Mucosa of descending colon (tissue), 3 donors: ENCODE results near the gene CLCN2. TPM values are rescaled to one million over a fixed set of nuclear protein-coding genes. Genes with fewer than 3 reads are reported as not detected.

Experiments used
- ATAC-seq: fragments of 200-7000 bp; cut with Tn5 transposase; one replicate; pipeline ENCODE4 v1.9.1; 2020; ENCODE audit warnings: mild to moderate bottlenecking, moderate library complexity
- DNase-seq, 3 donors: peaks; one replicate each; pipeline ENCODE4 v3.0.0-alpha.2; 2020
- H3K36me3 ChIP-seq: fragments of 200-600 bp; one replicate; pipeline ENCODE4 v1.8.0; 2021; ENCODE audit warnings: low read depth, mild to moderate bottlenecking
- H3K4me1 ChIP-seq: fragments of 200-600 bp; one replicate; pipeline ENCODE4 v1.8.0; 2021; ENCODE audit warnings: low read depth, mild to moderate bottlenecking
- H3K4me3 ChIP-seq: fragments of 200-600 bp; one replicate; pipeline ENCODE4 v1.8.0; 2021; ENCODE audit warnings: mild to moderate bottlenecking
- H3K9me3 ChIP-seq: fragments of 200-600 bp; one replicate; pipeline ENCODE4 v1.8.0; 2021; ENCODE audit warnings: mild to moderate bottlenecking
- intact Hi-C, 2 donors: fragments of 100-400 bp; cut with DNase I in 1 of 2; cut with micrococcal nuclease in 1 of 2; formaldehyde crosslinking; loops; one replicate each; pipeline versions ENCODE4 v1.11.0 to v1.11.1; 2022; cut with DNase I, micrococcal nuclease
- total RNA-seq, 3 donors: library from RNA; stranded (reverse); fragmentation: NEBNext Ultra II Directional in 2 of 3; extraction: Animal tissue kit (Norgen Biotek cat#: 25700) in 2 of 3; gene quantifications; one replicate each; pipeline versions ENCODE4 v1.2.1 to v1.2.4, GENCODE V29; 2021 to 2023
- TF ChIP-seq, protein P1 (sequence below): fragments of 200-600 bp; IDR thresholded peaks from one replicate; pipeline ENCODE4 v1.8.0; 2022; ENCODE audit warnings: antibody characterized with exemption, mild to moderate bottlenecking
- donor health status: DM: no; HTN: no; CAD: no; lungs with moderate emphysema.
- donor health status: DM: no; HTN: no; CAD: no.
- donor health status: DM: no; HTN: yes; CAD: no.

Gene CLCN2
- total RNA-seq, 3 donors from 2014 or later: 31.1 to 105 (median 72.0) TPM

DNA sequence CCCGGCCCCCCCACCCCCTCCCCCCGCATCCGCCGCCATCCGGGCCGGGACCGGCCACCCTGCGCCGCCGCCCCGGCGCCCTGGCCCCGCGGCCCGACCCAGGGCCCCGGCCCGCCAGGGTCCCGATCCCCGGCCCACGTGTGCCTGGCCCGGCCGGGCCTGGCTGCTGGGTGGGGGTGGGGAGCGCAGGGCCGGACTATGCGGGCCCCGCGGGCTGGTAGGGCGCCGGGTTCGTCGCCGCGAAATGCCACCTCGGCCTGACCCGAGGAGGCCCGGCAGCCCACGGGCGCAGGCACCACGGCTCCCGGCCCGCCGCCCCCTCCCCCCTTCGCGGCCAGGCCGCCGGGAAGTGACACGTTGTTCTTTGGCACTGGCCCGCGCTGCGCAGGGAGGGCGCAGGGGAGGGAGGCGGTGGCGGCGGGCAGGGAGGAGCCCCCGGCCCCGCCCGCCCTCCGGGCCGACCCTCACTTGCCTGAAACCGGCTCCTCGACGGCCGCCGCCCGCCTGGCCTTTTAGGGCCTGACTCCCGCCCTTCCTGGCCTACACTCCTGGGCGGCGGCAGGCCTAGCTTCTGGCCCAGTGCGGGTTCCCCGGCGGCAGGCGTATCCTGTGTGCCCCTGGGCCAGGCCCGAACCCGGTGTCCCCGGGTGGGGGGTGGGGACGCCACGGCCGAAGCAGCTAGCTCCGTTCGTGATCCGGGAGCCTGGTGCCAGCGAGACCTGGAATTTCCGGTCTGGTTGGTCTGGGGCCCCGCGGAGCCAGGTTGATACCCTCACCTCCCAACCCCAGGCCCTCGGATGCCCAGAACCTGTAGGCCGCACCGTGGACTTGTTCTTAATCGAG is 46.5 kb downstream of the CLCN2 start:
- DNase-seq: peak; percentile 81 to 90 (median 90)
- Histone ChIP-seq H3K36me3 (peaks cover 4% of the 10 kb centered on the region), H3K4me1 (peaks cover 41% of the 10 kb centered on the region), H3K4me3 (peak overlapping the region; percentile 84), H3K9me3 (no peaks in the 10 kb centered on the region)
- intact Hi-C loops: no loop called here
- TF ChIP-seq, protein P1, sequence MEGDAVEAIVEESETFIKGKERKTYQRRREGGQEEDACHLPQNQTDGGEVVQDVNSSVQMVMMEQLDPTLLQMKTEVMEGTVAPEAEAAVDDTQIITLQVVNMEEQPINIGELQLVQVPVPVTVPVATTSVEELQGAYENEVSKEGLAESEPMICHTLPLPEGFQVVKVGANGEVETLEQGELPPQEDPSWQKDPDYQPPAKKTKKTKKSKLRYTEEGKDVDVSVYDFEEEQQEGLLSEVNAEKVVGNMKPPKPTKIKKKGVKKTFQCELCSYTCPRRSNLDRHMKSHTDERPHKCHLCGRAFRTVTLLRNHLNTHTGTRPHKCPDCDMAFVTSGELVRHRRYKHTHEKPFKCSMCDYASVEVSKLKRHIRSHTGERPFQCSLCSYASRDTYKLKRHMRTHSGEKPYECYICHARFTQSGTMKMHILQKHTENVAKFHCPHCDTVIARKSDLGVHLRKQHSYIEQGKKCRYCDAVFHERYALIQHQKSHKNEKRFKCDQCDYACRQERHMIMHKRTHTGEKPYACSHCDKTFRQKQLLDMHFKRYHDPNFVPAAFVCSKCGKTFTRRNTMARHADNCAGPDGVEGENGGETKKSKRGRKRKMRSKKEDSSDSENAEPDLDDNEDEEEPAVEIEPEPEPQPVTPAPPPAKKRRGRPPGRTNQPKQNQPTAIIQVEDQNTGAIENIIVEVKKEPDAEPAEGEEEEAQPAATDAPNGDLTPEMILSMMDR: no peak
- ATAC-seq: peak; percentile 75

DNA sequence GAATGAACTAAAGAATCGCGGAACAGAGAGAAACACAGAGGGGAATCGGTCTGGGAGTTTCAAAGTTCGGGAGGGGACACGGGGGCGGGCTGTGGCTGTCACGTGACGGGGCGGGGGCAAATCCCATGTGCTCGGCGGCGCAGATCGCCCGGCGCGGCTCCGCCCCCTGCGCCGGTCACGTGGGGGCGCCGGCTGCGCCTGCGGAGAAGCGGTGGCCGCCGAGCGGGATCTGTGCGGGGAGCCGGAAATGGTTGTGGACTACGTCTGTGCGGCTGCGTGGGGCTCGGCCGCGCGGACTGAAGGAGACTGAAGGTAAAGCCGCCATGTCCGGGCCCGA is 47.1 kb downstream of the CLCN2 start, which contains the start of gene EIF4G1:
Gene EIF4G1 (plus strand): TSS at position 244 of the 337 bp plus-strand sequence. CDS start 1,191 bp downstream, outside the sequence.
- intact Hi-C loops: no loop called here
- Histone ChIP-seq H3K4me3 (peak within 1 kb of the TSS; percentile 84), H3K36me3 (peaks cover 4% of the 10 kb centered on the region), H3K4me1 (peaks cover 36% of the 10 kb centered on the region), H3K9me3 (no peaks in the 10 kb centered on the region)
- ATAC-seq (peak; percentile 89), DNase-seq (peak; percentile 97)
- TF ChIP-seq, protein P1: no peak

DNA sequence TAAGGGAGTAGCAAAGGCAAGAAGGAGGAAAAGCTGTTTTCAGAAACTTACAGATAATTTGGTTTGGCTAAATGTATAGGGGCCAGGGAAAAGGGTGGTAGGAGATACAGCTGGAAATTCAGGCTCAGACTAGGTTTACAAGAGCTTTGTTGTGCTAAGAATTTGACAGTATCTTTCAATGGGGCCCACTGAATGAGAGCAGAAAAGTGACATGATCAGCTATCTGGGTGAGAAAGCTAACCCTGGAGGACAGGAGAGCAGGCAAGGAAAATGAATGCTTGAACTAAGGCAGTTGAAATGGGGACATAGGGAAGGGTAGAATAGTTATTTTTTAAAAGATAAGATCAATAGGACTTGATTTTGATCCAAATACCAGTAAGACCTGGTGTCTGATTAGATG is 49.8 kb downstream of the CLCN2 start:
- ATAC-seq: no peak

DNA sequence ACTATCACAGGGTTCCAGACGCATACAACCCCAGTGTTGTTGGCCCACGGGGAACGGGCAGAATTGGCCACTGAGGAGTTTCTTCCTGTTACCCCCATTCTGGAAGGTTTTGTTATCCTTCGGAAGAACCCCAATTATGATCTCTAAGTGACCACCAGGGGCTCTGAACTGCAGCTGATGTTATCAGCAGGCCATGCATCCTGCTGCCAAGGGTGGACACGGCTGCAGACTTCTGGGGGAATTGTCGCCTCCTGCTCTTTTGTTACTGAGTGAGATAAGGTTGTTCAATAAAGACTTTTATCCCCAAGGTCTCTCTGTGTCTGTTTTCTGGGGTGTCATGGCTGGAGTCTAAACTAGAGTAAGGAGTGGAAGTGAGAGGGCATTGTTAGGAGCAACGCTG is 52.7 kb downstream of the CLCN2 start:
- H3K36me3 ChIP-seq: peaks cover 15% of the 10 kb centered on the region
- H3K4me3 ChIP-seq: no peak overlapping the region
- ATAC-seq (no peak), DNase-seq (no peak)
- TF ChIP-seq, protein P1: no peak
- peaks cover 11% of the 10 kb centered on the region for H3K4me1 ChIP-seq
- no peaks in the 10 kb centered on the region for H3K9me3 ChIP-seq
- intact Hi-C loops: no loop called here

More for the DNA sequence above, 49.8 kb downstream of the CLCN2 start:
- DNase-seq: no peak
- intact Hi-C loops: no loop called here
- TF ChIP-seq, protein P1: no peak
- peaks cover 13% of the 10 kb centered on the region for H3K4me1 ChIP-seq
- H3K4me3 ChIP-seq: no peak overlapping the region
- no peaks in the 10 kb centered on the region for H3K9me3 ChIP-seq
- H3K36me3 ChIP-seq: peaks cover 8% of the 10 kb centered on the region

DNA sequence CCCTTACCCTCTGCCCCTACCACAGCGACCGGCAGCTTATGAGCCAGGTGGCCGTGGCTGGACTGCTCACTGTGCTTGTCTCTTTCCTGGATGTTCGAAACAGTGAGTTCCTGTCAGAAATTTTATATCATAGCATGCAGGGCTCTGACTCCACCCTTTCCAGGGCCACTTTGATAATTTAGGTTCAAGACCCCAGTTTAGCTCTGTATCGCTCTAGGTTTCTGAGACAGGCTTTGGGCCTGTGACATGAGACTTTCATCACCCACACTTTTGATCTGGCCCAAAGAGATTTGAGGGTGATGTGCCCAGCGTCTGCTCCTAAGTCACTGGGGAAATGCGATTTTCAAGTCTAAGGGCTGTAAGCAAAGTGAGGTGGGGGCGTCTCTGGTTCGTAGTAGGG is 53.5 kb downstream of the CLCN2 start:
- no peak for DNase-seq
- H3K4me3 ChIP-seq: no peak overlapping the region
- no peaks in the 10 kb centered on the region for H3K9me3 ChIP-seq
- H3K4me1 ChIP-seq: peaks cover 11% of the 10 kb centered on the region
- intact Hi-C loops: no loop called here
- ATAC-seq: no peak
- TF ChIP-seq, protein P1: no peak
- peaks cover 18% of the 10 kb centered on the region for H3K36me3 ChIP-seq
